GM18951 (cell line): Measurements from ENCODE around the gene CTDSPL.

Experiments
- POLR2A ChIP-seq: IDR thresholded peaks from 4 replicates; pipeline ENCODE4 v1.6.1; 2011; ENCODE audit warnings: mild to moderate bottlenecking; ENCODE audit not compliant: insufficient read length, insufficient read depth; ENCODE audit errors: extremely low read depth
- in situ Hi-C: fragments of 300-500 bp; cut with MboI; formaldehyde crosslinking; loops from one replicate; pipeline ENCODE4 v1.12.0; 2022; ENCODE audit warnings: low sequenced_read_pairs, mixed read lengths, inconsistent platforms; ENCODE audit not compliant: unreplicated experiment

Gene CTDSPL

GRCh38 chr3:38015984-38016383, 154.3 kb downstream of the CTDSPL start:
- no peak for TF ChIP-seq POLR2A
- in situ Hi-C loops, result no loop called here

GRCh38 chr3:38016410-38016809, 154.7 kb downstream of the CTDSPL start:
- in situ Hi-C loops, result no loop called here
- TF ChIP-seq POLR2A, result no peak

GRCh38 chr3:38016847-38017444, 155.3 kb downstream of the CTDSPL start:
- no peak for TF ChIP-seq POLR2A
- in situ Hi-C loops, result no loop called here

GRCh38 chr3:38017445-38018295, 156.0 kb downstream of the CTDSPL start:
- in situ Hi-C loops, result no loop called here

GRCh38 chr3:38018296-38019266, 156.9 kb downstream of the CTDSPL start:
- TF ChIP-seq POLR2A, result no peak
- in situ Hi-C loops, result no loop called here

More at GRCh38 chr3:38017445-38018295, 156.0 kb downstream of the CTDSPL start:
- no peak for TF ChIP-seq POLR2A

- in situ Hi-C loops, result no loop called here
- no peak for TF ChIP-seq POLR2A
Observed at GRCh38 chr3:38019658-38020341, 158.1 kb downstream of the CTDSPL start.

GRCh38 chr3:38020342-38020726, 158.7 kb downstream of the CTDSPL start:
- in situ Hi-C loops, result no loop called here
- TF ChIP-seq POLR2A, result no peak

- no peak for TF ChIP-seq POLR2A
- in situ Hi-C loops, result no loop called here
Observed at GRCh38 chr3:38021196-38021595, 159.5 kb downstream of the CTDSPL start.

GRCh38 chr3:38022301-38022700, 160.6 kb downstream of the CTDSPL start:
- in situ Hi-C loops, result no loop called here
- no peak for TF ChIP-seq POLR2A

- in situ Hi-C loops, result no loop called here
- no peak for TF ChIP-seq POLR2A
Observed at GRCh38 chr3:38022896-38023709, 161.4 kb downstream of the CTDSPL start.

GRCh38 chr3:38026856-38027255, 165.2 kb downstream of the CTDSPL start:
- in situ Hi-C loops, result no loop called here

More at GRCh38 chr3:38026856-38027255, 165.2 kb downstream of the CTDSPL start:
- TF ChIP-seq POLR2A, result no peak
